ENCODE measurements around the gene CC2D2B. TPM values are rescaled to one million over a fixed set of nuclear protein-coding genes. Genes with fewer than 3 reads are reported as not detected.

The CC2D2B gene
- total and polyA plus RNA-seq, 2 of the 8 experiments (the other 6 are each of a cell fraction or from before 2014, with no cell fraction given) = 0.09 to 0.71 TPM

DNA sequence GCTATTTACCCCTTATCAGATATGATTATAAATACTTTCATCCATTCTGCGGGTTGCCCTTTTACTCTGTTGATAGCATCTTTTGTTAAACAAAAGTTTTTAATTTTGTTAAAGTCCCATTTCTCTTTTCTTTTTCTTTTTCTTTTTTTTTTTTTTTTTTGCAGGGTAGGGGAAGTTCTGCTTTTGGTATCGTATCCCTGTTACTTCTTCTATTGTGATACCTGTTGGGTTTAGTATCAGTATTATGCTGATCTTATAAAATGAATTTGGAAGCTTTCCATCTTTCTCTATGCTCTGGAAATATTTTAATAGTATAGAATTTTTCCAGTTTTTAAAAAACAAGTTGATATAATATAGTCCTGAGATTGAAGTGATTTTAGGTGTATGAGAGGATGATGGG lies 141.6 kb downstream of the CC2D2B start:
- ChIA-PET CTCF (ENCODE audit: partially characterized antibody) (no interaction called here), POLR2A (ENCODE audit: partially characterized antibody) (no interaction called here)
- no peak overlapping the region for H3K9ac ChIP-seq (replicated peaks in 1 of 4; ENCODE audit: extremely low read depth in 1 of 4, low read depth in 3 of 4, low read length in 3 of 4)
- 93% methylated on average over 2 of the region's 2 CpGs; no CpG with 5 or more reads in 1 of the 2 experiments for WGBS, 2 experiments (ENCODE audit: extremely low coverage in 1 of 2, insufficient coverage in 1 of 2, insufficient read length in 1 of 2, insufficient replicate concordance in 2 of 2, low coverage in 1 of 2, low lambda C conversion rate in 2 of 2, missing lambda C conversion rate in 1 of 2)
- H2BK12ac ChIP-seq (ENCODE audit: low read depth, low read length) = no peak overlapping the region
- H3K4me3 ChIP-seq (ENCODE audit: extremely low read depth in 1 of 4, insufficient read depth in 2 of 4, low read depth in 3 of 4, low read length in 4 of 4) = no peak overlapping the region
- H3K14ac ChIP-seq (ENCODE audit: insufficient read length) = no peak overlapping the region
- no peak overlapping the region for H2BK5ac ChIP-seq (ENCODE audit: low read depth, low read length)
- no peak overlapping the region for H3K4me2 ChIP-seq (ENCODE audit: insufficient read depth in 1 of 2, low read depth in 2 of 2, low read length in 2 of 2)
- peaks cover 5% of the 10 kb centered on the region for H3K23me2 ChIP-seq (ENCODE audit: low read depth, low read length)
- no peaks in the 10 kb centered on the region for H3K27me3 ChIP-seq (replicated peaks in 1 of 4; ENCODE audit: control insufficient read depth in 3 of 4, extremely low read depth in 1 of 4, insufficient read depth in 3 of 4, low read length in 3 of 4)
- no peak overlapping the region for H3K18ac ChIP-seq (ENCODE audit: extremely low read depth, low read length)
- no peak overlapping the region for H3K4ac ChIP-seq (replicated peaks; ENCODE audit: insufficient read length, low read depth, low read length)
- H3K4me1 ChIP-seq (replicated peaks in 1 of 4; ENCODE audit: control insufficient read depth in 3 of 4, insufficient read depth in 4 of 4, low read length in 3 of 4) = peaks cover 0 to 3% (median 0%) of the 10 kb centered on the region in 4 experiments; a peak in 1 of 7 replicates
- no peak for DNase-seq (ENCODE audit: low read depth in 1 of 2, low spot score in 2 of 2)
- no peak overlapping the region for H4K8ac ChIP-seq (ENCODE audit: extremely low read depth, insufficient read depth, low read length)
- peaks cover 3% of the 10 kb centered on the region; the same call in 1 of the 2 replicates for H3K79me1 ChIP-seq (ENCODE audit: low read depth, low read length)
- H3K36me3 ChIP-seq (ENCODE audit: control insufficient read depth in 2 of 4, insufficient read depth in 4 of 4, low read length in 3 of 4) = peaks cover 0 to 33% (median 10%) of the 10 kb centered on the region in 4 experiments; a peak in 6 of 8 replicates
- no peak overlapping the region for H2AK5ac ChIP-seq (ENCODE audit: low read depth, low read length)
- H2AFZ ChIP-seq (ENCODE audit: low read length) = no peak overlapping the region
- peaks cover 9 to 11% of the 10 kb centered on the region in 2 experiments for H4K20me1 ChIP-seq (replicated peaks in 1 of 2; ENCODE audit: control insufficient read depth in 1 of 2, insufficient read depth in 2 of 2, low read length in 2 of 2)
- H2BK20ac ChIP-seq (ENCODE audit: low read length) = no peak overlapping the region
- H3K27ac ChIP-seq (ENCODE audit: low read depth, low read length) = no peak overlapping the region
- no peaks in the 10 kb centered on the region for H3K9me3 ChIP-seq (ENCODE audit: insufficient read depth in 2 of 2, low read depth in 1 of 2, low read length in 1 of 2)
- H3K23ac ChIP-seq (ENCODE audit: insufficient read length) = no peak overlapping the region
- H4K91ac ChIP-seq (replicated peaks; ENCODE audit: insufficient read length, low read length) = no peak overlapping the region
- no peak overlapping the region for H4K5ac ChIP-seq (ENCODE audit: insufficient read length, low read depth, low read length)
- no peak overlapping the region for H3K56ac ChIP-seq (replicated peaks; ENCODE audit: insufficient read length, low read depth, low read length)
- H2BK120ac ChIP-seq (replicated peaks; ENCODE audit: low read depth, low read length) = no peak overlapping the region
- no peak for FAIRE-seq
- H2BK15ac ChIP-seq (ENCODE audit: low read length) = no peak overlapping the region
- H3K79me2 ChIP-seq (ENCODE audit: control insufficient read depth in 1 of 2, insufficient read depth in 2 of 2, low read length in 2 of 2) = peaks cover 10 to 100% of the 10 kb centered on the region in 2 experiments
- TF ChIP-seq ASH2L (IDR thresholded peaks at IDR 0.05; ENCODE audit: low read length) (no peak), PHF8 (conservative IDR thresholded peaks at IDR 0.05; ENCODE audit: low read depth, low read length) (no peak), YY1 (IDR thresholded peaks at IDR 0.05; ENCODE audit: low read depth, low read length) (no peak), GTF2F1 (IDR thresholded peaks at IDR 0.05; ENCODE audit: borderline replicate concordance, low read depth, low read length) (no peak), NRF1 (IDR thresholded peaks at IDR 0.05; ENCODE audit: low read depth, low read length) (no peak), TAF1 (IDR thresholded peaks at IDR 0.05; ENCODE audit: low read depth, low read length) (no peak), CREB1 (IDR thresholded peaks at IDR 0.05) (no peak), RAD21 (IDR thresholded peaks at IDR 0.05 in 1 of 2, conservative IDR thresholded peaks at IDR 0.05 in 1 of 2; ENCODE audit: low read depth in 2 of 2, low read length in 2 of 2) (no peak), FOSL1 (IDR thresholded peaks at IDR 0.05; ENCODE audit: insufficient read depth, low read depth, low read length) (no peak), CHD2 (IDR thresholded peaks at IDR 0.05; ENCODE audit: low read length) (no peak), MAFK (IDR thresholded peaks at IDR 0.05; ENCODE audit: low read depth, low read length) (no peak)
- TF ChIP-seq, protein P1, sequence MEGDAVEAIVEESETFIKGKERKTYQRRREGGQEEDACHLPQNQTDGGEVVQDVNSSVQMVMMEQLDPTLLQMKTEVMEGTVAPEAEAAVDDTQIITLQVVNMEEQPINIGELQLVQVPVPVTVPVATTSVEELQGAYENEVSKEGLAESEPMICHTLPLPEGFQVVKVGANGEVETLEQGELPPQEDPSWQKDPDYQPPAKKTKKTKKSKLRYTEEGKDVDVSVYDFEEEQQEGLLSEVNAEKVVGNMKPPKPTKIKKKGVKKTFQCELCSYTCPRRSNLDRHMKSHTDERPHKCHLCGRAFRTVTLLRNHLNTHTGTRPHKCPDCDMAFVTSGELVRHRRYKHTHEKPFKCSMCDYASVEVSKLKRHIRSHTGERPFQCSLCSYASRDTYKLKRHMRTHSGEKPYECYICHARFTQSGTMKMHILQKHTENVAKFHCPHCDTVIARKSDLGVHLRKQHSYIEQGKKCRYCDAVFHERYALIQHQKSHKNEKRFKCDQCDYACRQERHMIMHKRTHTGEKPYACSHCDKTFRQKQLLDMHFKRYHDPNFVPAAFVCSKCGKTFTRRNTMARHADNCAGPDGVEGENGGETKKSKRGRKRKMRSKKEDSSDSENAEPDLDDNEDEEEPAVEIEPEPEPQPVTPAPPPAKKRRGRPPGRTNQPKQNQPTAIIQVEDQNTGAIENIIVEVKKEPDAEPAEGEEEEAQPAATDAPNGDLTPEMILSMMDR (IDR thresholded peaks at IDR 0.05; ENCODE audit: control extremely low read depth in 1 of 3, insufficient read depth in 1 of 3, low read depth in 1 of 3, low read length in 3 of 3) = no peak

Data from H1 (cell line).